Measurements from ENCODE around the gene BTBD1.

GRCh38 chr15:82970696-82971095 is 96.4 kb downstream of the BTBD1 start:
- TF ChIP-seq POLR2A (IDR thresholded peaks at IDR 0.05): no peak
- TF ChIP-seq, protein P1, sequence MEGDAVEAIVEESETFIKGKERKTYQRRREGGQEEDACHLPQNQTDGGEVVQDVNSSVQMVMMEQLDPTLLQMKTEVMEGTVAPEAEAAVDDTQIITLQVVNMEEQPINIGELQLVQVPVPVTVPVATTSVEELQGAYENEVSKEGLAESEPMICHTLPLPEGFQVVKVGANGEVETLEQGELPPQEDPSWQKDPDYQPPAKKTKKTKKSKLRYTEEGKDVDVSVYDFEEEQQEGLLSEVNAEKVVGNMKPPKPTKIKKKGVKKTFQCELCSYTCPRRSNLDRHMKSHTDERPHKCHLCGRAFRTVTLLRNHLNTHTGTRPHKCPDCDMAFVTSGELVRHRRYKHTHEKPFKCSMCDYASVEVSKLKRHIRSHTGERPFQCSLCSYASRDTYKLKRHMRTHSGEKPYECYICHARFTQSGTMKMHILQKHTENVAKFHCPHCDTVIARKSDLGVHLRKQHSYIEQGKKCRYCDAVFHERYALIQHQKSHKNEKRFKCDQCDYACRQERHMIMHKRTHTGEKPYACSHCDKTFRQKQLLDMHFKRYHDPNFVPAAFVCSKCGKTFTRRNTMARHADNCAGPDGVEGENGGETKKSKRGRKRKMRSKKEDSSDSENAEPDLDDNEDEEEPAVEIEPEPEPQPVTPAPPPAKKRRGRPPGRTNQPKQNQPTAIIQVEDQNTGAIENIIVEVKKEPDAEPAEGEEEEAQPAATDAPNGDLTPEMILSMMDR (IDR thresholded peaks at IDR 0.05): no peak
- TF ChIP-seq EP300 (IDR thresholded peaks at IDR 0.05): no peak
